GM20431 (cell line): Measurements from ENCODE around the gene CCDC51.
"Not testable (repeated sequence)": the region's sequence is repeated elsewhere in the genome, so short reads cannot be mapped to it uniquely, and the experiment has no call there.

ENCODE experiments used
- in situ Hi-C: fragments of 300-500 bp; cut with MseI, MboI; formaldehyde crosslinking; loops from one replicate; pipeline ENCODE4 v1.15.0; 2020; ENCODE audit warnings: low sequenced_read_pairs; ENCODE audit not compliant: unreplicated experiment

Gene CCDC51

GRCh38 chr3:48466386-48467109 is 26.6 kb upstream of the CCDC51 start:
- in situ Hi-C loops = no loop called here

- in situ Hi-C loops = no loop called here
These were observed 25.8 kb upstream of the CCDC51 start for GRCh38 chr3:48465531-48466378.

- in situ Hi-C loops = no loop called here
These were observed 25.3 kb upstream of the CCDC51 start for GRCh38 chr3:48465237-48465530.

- in situ Hi-C loops = no loop called here
These were observed 24.8 kb upstream of the CCDC51 start for GRCh38 chr3:48464713-48465221.

DNA sequence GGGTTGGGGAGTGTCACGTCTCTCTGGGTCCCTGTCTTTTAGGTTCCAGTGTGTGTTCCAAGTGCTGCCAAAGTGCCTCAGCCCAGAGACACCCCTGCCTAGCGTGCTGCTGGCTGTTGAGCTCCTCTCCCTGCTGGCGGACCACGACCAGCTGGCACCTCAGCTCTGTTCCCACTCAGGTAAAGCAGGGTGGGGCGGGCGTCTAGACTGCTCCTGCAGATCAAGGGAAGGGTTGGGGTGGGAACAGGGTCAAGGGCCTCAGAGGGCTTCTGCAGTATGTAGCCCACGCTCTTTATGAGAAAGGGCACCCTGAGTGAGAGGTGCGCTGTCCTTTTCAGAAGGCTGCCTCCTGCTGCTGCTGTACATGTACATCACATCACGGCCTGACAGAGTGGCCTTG is 23.8 kb upstream of the CCDC51 start:
- in situ Hi-C loops = no loop called here

- in situ Hi-C loops = not testable (repeated sequence)
These were observed 21.8 kb upstream of the CCDC51 start for GRCh38 chr3:48461767-48462166.

GRCh38 chr3:48460517-48460902 is 20.6 kb upstream of the CCDC51 start:
- in situ Hi-C loops = no loop called here

DNA sequence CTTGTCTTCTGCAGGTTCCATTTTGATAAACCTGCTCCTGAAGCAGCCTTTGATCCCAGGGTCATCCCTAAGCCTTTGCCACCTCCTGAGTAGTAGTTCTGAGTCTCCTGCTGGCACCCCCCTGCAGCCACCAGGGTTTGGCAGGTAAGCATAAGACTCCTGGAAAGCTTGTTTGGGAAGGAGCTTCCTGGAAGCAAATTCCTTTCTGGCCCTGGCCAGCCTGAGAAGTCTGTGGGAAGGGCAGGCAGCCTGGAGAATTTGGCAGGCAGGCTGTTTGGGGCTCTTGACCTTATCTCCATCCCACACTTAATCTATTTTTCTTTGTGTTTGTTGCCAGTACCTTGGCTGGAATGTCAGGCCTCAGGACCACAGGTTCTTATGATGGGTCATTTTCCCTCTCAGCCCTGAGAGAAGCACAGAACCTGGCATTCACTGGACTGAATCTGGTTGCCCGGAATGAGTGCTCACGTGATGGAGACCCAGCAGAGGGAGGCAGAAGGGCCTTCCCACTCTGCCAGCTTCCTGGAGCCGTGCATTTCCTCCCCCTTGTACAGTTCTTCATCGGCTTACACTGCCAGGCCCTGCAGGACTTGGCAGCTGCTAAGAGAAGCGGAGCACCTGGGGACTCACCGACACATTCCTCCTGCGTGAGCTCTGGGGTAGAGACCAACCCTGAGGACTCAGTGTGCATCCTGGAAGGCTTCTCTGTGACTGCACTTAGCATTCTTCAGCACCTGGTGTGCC is 20.0 kb upstream of the CCDC51 start:
- in situ Hi-C loops = no loop called here

GRCh38 chr3:48459331-48459730 is 19.4 kb upstream of the CCDC51 start:
- in situ Hi-C loops = no loop called here

DNA sequence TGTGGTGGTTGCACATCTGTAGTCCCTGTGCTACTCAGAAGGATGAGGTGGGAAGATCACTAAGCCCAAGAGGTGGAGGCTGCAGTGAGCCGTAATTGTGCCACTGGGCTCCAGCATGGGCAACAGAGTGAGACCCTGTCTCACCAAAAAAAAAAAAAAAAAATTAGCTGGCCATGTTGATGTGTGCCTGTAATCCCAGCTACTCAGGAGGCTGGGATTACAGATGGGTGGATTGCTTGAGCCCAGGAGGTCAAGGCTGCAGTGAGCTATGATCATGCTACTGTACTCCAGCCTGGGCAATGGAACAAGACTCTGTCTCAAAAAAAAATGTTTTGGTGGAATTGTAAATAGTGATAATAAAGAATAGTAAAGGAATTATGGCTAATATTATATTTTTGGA is 16.5 kb upstream of the CCDC51 start:
- in situ Hi-C loops = no loop called here

DNA sequence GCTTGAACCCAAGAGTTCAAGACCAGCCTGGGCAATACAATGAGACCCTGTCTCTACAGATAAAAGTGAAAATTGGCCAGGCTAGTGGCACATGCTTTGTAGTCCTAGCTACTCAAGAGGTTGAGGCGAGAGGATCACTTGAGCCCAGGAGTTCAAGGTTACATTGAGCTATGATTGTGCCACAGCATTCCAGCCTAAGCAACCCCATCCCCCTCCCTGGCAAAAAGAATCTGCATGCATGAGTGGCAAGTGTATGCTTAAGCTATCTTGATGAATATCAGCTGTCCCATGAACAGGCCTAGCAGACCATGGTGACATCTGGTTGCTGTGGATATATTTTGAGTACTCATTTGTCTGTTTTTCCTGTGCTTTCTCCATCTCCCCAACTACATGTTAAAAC is 11.4 kb upstream of the CCDC51 start:
- in situ Hi-C loops = no loop called here

- in situ Hi-C loops = no loop called here
These were observed 6.7 kb upstream of the CCDC51 start, which contains the start of gene ATRIP for GRCh38 chr3:48446425-48447193. Gene ATRIP (plus strand): TSS chr3:48446737. CDS start chr3:48446846, 109 bp downstream.

- in situ Hi-C loops = no loop called here
These were observed 6.1 kb upstream of the CCDC51 start for GRCh38 chr3:48446043-48446424.

DNA sequence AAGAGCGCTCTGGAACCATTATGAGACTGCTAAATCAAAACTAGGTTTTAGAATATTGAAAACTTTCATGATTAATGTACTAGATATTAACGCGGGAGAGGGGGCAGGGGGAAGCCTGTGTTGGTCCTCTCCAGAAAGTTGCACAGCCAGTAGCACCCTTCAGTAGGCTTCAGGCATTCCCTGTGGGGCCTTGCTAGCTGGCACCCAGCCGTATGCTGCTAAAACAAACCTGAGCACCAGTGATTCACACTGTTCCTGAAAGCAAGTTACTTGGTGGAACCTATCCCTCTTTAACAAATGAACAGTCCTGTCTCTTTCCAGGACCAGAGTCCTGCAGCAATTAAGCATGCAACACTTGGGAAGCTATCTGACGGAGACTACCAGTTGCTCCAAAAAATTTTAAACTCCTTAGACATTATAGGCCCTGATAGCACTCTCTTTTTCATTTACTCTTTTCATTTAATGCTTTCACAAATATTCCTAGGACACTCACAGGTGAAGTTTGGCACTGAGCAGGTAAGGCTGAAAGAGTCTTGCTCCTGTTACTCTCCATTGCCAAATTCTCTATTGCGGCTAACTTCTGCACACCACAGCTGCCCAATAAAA is 5.5 kb upstream of the CCDC51 start:
- in situ Hi-C loops = no loop called here

DNA sequence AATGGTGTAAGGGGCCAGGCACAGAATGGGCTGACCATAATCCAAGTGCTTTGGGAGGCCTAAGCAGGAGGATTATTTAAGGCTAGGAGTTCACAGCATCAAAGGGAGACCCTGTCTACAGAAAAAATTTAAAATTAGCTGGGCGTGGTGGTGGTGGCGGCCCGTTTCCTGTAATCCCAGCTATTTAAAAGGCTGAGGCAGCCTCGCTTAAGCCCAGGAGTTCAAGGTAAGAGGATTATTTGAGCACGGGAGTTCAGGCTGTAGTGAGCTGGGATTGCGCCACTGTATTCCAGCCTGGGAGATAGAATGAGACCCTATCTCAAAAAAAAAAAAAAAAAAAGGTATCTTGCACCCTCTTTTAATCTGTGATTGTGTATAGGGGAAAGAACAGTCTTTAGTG is 2.0 kb upstream of the CCDC51 start:
- in situ Hi-C loops = no loop called here

- in situ Hi-C loops = no loop called here
These were observed 655 bp upstream of the CCDC51 start for GRCh38 chr3:48440590-48440958.

- in situ Hi-C loops = loop anchor here (10.0 kb wide), 1 partner anchor 203 kb away; no protein-coding TSS in a partner anchor
These were observed 2.1 kb downstream of the CCDC51 start for GRCh38 chr3:48437812-48438211.

DNA sequence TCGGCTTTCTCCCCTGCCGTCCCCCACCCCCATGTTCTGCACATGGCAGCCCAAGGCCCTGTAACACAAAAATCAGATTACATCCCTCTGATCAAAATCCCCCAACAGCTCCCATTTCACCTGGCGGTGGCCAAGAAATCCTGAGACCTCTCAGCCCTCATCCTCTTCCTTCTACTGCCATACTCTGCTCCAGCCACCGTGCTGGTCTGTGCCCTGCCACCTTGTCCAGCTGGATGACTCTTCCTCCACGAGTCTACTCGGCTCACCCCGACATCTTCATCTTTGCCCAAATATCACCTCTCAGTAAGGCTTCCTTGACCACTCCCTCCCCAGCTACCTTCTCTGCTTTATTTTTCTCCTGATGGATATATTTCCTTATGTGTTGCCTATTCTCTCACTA is 3.1 kb downstream of the CCDC51 start:
- in situ Hi-C loops = loop anchor here (10.0 kb wide), 1 partner anchor 202 kb away; no protein-coding TSS in a partner anchor

DNA sequence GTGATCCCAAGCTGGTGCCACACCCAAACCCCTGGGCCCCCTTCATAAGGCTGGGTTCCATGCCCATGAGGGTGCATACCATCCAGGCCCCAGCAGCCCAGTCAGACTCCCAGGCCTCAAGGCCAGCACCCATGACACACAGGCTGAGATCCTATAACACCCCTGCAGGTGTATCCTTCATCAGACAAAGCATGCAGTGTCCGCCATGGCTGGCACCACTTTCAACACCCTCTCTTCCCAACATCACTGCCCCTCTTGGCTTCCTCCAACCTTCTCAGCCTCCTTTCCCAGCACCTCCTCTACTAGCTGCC is 3.5 kb downstream of the CCDC51 start:
- in situ Hi-C loops = loop anchor here (10.0 kb wide), 1 partner anchor 202 kb away; no protein-coding TSS in a partner anchor
